Omental fat pad (tissue), 4 donors: ENCODE results near the gene LSG1. TPM values are rescaled to one million over a fixed set of nuclear protein-coding genes. Genes with fewer than 3 reads are reported as not detected.

Experiments used
- ATAC-seq: fragments of 150-250 bp; one replicate; pipeline ENCODE4 v1.9.1; 2016; ENCODE audit warnings: mild to moderate bottlenecking, moderate library complexity; ENCODE audit not compliant: low FRiP score
- DNase-seq: peaks from one replicate; pipeline ENCODE4 v3.0.0-alpha.2; 2019; ENCODE audit warnings: low spot score
- total RNA-seq, 4 donors: library from RNA; depleted of rRNA; stranded (reverse); fragments of >200 nt; gene quantifications; one replicate each; pipeline ENCODE4 v1.1.0, GENCODE V29; 2016
- TF ChIP-seq, protein P1 (sequence below), 3 donors: fragments of 450-650 bp; IDR thresholded peaks; one replicate each; pipeline ENCODE4 v1.5.1; 2016 to 2017; ENCODE audit warnings: antibody characterized with exemption in 3 of 3, mild to moderate bottlenecking in 3 of 3, moderate library complexity in 2 of 3

Gene LSG1
- total RNA-seq, 4 donors from 2014 or later = 34.4 to 82.5 (median 35.2) TPM

DNA sequence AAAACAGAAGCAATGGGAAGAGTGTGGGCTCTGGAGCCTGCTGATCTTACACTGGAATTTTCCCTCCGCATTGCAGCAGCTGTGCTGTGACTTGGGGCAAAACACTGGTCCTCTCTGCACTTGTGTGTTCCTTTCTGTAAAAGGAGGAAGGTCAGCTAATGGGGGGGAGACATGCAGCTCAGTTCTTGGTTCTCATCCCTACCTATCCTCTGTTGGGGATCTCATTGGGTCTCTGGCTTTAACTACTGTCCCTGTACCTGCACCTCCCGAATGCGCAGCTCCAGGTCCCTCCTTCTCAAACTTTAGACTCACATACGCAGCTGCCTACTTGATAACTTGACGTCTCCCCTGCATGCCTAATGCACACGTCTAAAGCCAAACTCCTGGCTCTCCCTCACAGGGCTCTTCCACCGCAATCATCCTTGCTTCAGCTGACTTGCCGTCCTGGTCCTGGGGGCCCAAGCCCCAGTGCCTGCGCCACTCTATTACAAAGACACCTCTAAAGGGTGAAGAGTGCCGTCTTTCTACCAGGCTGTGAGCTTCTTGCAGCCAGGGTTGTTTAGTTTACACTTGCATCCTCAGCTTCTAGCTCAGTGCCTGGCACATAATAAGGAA, 32.9 kb downstream of the LSG1 start:
- ATAC-seq (no peak), DNase-seq (no peak)
- TF ChIP-seq, protein P1, sequence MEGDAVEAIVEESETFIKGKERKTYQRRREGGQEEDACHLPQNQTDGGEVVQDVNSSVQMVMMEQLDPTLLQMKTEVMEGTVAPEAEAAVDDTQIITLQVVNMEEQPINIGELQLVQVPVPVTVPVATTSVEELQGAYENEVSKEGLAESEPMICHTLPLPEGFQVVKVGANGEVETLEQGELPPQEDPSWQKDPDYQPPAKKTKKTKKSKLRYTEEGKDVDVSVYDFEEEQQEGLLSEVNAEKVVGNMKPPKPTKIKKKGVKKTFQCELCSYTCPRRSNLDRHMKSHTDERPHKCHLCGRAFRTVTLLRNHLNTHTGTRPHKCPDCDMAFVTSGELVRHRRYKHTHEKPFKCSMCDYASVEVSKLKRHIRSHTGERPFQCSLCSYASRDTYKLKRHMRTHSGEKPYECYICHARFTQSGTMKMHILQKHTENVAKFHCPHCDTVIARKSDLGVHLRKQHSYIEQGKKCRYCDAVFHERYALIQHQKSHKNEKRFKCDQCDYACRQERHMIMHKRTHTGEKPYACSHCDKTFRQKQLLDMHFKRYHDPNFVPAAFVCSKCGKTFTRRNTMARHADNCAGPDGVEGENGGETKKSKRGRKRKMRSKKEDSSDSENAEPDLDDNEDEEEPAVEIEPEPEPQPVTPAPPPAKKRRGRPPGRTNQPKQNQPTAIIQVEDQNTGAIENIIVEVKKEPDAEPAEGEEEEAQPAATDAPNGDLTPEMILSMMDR (IDR thresholded peaks at IDR 0.05) = no peak

DNA sequence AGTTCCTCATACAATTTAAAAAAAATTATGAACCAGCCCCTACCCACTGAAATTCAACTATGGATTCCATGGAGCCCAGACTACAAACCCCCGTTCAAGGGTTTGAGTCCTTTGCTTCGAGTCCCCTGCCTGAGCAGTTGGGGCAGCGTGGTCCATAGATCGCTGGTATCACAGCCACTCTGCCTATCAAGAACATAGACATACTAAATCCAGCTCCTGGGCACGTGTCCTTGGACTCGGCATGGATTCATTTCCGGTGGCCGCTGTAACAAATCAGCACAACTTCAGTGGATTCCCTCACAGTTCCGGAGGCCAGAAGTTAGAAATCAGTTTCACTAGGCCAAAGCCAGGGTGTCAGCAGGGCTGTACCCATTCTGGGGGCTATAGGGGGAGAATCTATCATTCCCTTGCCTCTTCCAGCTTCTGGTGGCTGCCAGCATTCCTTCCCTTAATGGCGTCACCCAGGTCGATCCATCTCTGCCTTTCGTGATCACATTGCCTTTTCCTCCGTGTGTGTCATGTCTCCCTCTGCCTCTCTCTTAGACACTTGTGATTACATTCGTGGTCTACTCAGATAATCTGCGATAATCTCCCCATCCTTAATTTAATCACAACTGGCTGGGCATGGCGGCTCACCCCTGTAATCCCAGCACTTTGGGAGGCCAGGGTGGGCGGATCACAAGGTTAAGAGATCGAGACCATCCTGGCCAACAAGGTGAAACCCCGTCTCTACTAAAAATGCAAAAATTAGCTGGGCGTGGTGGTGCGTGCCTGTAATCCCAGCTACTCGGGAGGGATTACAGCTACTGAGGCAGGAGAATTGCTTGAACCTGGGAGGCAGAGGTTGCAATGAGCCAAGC, 34.2 kb downstream of the LSG1 start:
- no peak for ATAC-seq
- no peak for DNase-seq
- TF ChIP-seq, protein P1 (IDR thresholded peaks at IDR 0.05) = no peak

- ATAC-seq = no peak
- no peak for DNase-seq
- TF ChIP-seq, protein P1 (IDR thresholded peaks at IDR 0.05) = no peak
These were observed 34.9 kb downstream of the LSG1 start for GRCh38 chr3:194637066-194637465.

DNA sequence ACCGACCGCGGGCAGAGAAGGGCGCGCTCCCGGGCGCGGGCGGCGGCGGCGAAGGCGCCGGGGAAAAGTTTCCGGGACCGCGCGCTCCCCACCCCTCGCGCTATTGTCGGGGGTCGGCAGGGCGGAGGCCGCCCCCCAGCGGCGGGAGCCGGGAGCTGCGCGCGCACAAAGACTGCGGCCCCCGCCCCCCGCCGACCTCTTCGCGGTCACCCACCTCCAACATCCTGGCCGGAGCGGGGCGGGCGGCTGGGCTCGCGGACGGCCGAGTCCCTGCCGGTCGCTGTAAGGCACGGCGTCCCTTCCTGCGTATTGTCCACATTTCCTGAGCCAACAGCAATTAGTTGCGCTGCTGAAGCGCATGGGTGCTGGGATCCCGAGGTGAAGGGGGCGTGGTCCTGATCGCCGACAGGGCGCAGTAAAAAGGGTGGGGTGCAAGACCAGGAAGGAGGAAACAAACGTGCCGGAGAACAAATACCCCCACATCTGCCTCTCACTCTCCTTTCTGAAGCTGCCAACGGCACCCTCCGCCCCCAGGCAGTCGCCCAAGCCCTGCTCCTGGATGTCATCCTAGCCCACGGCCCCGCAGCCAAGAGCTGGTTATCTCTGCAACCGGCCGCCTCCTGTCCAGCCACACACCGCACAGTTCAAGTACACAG, 38.5 kb downstream of the LSG1 start, which contains the start of gene TMEM44:
TMEM44 (minus strand) TSS at position 71 of the 656 bp plus-strand sequence. CDS start 204 bp downstream, outside the sequence.
- no peak for DNase-seq
- peak; percentile 93 for ATAC-seq
- TF ChIP-seq, protein P1 (IDR thresholded peaks at IDR 0.05) = peak in 2 of 3 donors; percentile 25 to 48

DNA sequence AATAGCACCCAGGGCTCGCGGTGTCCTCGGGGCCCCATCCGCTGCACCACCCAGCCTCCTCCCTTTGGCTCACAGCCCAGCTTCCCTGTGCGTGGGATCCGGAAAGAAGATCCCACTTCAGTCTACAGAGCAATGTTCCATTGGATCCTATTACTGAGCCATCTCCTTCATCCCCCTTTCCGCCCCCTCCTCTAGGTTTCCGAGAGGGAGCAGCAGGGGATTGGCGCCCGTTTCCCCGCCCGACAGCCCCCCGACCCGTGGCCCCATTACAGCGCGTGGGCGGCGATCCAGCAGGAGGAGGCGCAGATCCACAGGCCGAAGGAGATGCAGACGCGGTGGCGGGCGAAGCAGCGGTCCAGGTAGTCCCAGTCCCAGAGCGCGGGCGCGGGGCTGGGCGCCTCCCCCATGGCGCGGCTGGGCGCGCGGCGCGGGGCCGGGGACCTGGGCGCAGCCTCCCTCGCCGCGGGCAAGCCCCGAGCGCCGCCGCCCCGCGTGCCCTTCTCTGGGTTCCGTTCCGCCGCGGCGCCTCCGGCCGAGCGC, 39.1 kb downstream of the LSG1 start:
- DNase-seq (no peak), ATAC-seq (peak; percentile 56)
- TF ChIP-seq, protein P1 (IDR thresholded peaks at IDR 0.05) = no peak

GRCh38 chr3:194632226-194632808, 39.7 kb downstream of the LSG1 start:
- DNase-seq (no peak), ATAC-seq (no peak)
- TF ChIP-seq, protein P1 (IDR thresholded peaks at IDR 0.05) = no peak
